Epithelial cell of esophagus (primary cell): ENCODE measurements around the gene DOC2A.
"Not testable (repeated sequence)": the region's sequence is repeated elsewhere in the genome, so short reads cannot be mapped to it uniquely, and the experiment has no call there.

ENCODE experiments used
- DNase-seq: peaks from one replicate; pipeline ENCODE4 v3.0.0; 2010; ENCODE audit warnings: low read depth
- H3K4me3 ChIP-seq: 2 replicates; pipeline ENCODE4 v1.5.1; 2011; ENCODE audit warnings: mild to moderate bottlenecking, low read length, control low read depth
- CTCF ChIP-seq: IDR thresholded peaks from 2 replicates; pipeline ENCODE4 v1.5.1; 2011; ENCODE audit warnings: low read depth, mild to moderate bottlenecking, low read length, control low read depth, inconsistent platforms; ENCODE audit not compliant: insufficient read depth; ENCODE audit errors: missing control alignments

DOC2A gene

GRCh38 chr16:29962344-29962994, 48.4 kb downstream of the DOC2A start:
- TF ChIP-seq CTCF = no peak
- H3K4me3 ChIP-seq = peak overlapping the region; percentile 55
- peak; percentile 10 for DNase-seq

GRCh38 chr16:29961479-29962343, 49.1 kb downstream of the DOC2A start, which contains the start of gene TMEM219:
Gene TMEM219, plus strand, starts transcription at chr16:29962079. Its CDS starts 1,065 bp downstream, at chr16:29963144.
- peak; percentile 77 for DNase-seq
- TF ChIP-seq CTCF = peak; percentile 44
- peak within 1 kb of the TSS; percentile 55 for H3K4me3 ChIP-seq

- H3K4me3 ChIP-seq = peak overlapping the region; percentile 55
- TF ChIP-seq CTCF = no peak
- DNase-seq = no peak
These were observed 49.7 kb downstream of the DOC2A start for GRCh38 chr16:29961127-29961478.

GRCh38 chr16:29959821-29960220, 51.0 kb downstream of the DOC2A start:
- not testable (repeated sequence) for H3K4me3 ChIP-seq, DNase-seq

GRCh38 chr16:29959293-29959692, 51.5 kb downstream of the DOC2A start:
- no peak for DNase-seq
- H3K4me3 ChIP-seq = no peak overlapping the region
- no peak for TF ChIP-seq CTCF

GRCh38 chr16:29958756-29959155, 52.1 kb downstream of the DOC2A start:
- no peak overlapping the region for H3K4me3 ChIP-seq
- TF ChIP-seq CTCF = no peak
- DNase-seq = no peak
